LNCaP clone FGC (cell line): ENCODE data around the gene SEMA4B.

Experiments
- DNase-seq: peaks from one replicate; pipeline ENCODE4 v3.0.0-alpha.2; 2011; ENCODE audit warnings: low read depth
- H3K4me3 ChIP-seq: 2 replicates; pipeline ENCODE4 v1.5.1; 2011; ENCODE audit warnings: mild to moderate bottlenecking, low read depth, low read length, control low read depth
- TF ChIP-seq, protein P1 (sequence below): IDR thresholded peaks from 2 replicates; pipeline ENCODE4 v1.5.1; 2012; ENCODE audit warnings: mild to moderate bottlenecking; ENCODE audit not compliant: control insufficient read depth, insufficient read depth; ENCODE audit errors: extremely low read depth

Gene SEMA4B

DNA sequence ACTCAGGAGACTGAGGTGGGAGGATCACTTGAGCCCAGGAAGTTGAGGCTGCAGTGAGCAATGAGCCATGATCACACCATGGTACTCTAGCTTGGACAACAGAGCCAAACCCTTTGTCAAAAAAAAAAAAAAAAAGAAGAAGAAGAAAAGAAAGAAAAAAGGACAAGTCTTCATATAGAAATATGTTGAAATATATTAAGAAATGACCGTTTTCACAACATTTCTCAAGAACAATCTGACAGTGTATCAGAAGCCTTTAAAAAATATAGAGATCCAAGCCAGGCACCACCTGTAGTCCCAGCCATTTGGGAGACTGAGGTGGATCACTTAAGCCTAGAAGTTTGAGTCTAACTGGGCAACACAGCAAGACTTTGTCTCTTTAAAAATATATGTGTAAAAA, 29.5 kb upstream of the SEMA4B start:
- DNase-seq: no peak
- TF ChIP-seq, protein P1, sequence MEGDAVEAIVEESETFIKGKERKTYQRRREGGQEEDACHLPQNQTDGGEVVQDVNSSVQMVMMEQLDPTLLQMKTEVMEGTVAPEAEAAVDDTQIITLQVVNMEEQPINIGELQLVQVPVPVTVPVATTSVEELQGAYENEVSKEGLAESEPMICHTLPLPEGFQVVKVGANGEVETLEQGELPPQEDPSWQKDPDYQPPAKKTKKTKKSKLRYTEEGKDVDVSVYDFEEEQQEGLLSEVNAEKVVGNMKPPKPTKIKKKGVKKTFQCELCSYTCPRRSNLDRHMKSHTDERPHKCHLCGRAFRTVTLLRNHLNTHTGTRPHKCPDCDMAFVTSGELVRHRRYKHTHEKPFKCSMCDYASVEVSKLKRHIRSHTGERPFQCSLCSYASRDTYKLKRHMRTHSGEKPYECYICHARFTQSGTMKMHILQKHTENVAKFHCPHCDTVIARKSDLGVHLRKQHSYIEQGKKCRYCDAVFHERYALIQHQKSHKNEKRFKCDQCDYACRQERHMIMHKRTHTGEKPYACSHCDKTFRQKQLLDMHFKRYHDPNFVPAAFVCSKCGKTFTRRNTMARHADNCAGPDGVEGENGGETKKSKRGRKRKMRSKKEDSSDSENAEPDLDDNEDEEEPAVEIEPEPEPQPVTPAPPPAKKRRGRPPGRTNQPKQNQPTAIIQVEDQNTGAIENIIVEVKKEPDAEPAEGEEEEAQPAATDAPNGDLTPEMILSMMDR: no peak
- no peak overlapping the region for H3K4me3 ChIP-seq

DNA sequence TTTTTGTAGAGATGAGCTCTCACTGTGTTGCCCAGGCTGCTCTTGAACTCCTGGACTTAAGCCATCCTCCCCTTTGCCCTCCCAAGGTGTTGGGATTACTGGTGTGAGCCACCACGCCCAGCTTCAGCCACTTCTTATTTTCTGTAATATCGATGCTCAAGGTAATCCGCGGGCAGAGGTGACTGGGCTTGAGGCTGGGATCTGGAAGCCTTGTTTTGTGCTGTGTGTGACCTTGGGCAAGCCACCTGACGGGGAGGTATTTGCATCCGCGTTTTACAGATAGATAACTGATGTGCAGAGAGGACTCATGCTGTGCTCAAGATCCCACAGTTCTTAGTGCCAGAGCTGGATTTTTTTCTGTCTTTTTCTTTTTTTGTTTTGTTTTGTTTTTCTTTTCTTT, 27.8 kb upstream of the SEMA4B start:
- H3K4me3 ChIP-seq: no peak overlapping the region
- no peak for DNase-seq
- TF ChIP-seq, protein P1: no peak

DNA sequence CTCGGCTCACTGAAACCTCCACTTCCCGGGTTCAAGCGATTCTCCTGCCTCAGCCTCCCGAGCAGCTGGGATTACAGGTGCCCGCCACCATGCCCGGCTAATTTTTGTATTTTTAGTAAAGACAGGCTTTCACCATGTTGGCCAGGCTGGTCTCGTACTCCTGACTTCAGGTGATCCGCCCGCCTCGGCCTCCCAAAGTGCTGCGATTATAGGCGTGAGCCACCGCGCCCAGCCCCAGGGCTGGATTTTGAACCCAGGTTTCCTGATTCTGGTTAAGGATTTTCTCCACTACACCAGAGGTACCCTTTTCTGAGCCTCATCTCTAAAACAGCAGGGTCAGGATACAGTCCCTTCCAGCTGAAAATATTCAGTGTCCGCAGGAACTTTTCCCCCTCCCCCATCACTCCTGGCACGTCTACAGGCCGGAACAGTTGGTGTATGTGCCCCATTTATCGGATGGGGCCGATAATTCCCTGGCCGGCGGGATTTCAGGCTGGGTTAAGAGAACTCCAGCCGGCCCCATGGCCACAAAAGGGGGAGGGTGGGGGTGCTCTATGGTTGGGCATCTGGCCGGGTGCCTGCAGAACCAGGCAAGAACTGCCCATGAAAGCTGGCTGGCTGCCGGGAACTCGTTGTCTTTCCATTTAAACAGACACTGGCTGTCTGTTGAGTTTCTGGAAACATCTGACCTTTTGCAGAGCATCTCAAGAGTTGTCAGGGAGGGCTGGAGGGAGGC, 26.8 kb upstream of the SEMA4B start:
- TF ChIP-seq, protein P1: no peak
- no peak for DNase-seq
- no peak overlapping the region for H3K4me3 ChIP-seq

DNA sequence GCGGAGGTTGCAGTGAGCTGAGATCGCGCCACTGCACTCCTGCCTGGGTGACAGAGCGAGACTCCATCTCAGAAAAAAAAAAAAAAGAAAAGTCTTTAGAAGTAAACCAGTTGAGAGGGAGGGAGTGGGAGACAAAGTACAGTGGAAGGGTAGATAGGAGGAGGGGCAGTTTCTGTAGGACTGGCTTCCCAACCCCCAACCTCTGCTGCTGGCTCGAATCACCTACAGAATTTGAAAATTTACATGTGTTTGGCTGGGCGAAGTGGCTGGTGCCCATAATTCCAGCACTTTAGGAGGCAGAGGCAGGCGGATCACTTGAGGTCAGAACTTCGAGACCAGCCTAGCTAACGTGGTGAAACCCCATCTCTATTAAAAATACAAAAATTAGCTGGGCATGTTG, 24.1 kb upstream of the SEMA4B start:
- H3K4me3 ChIP-seq: no peak overlapping the region
- no peak for DNase-seq
- TF ChIP-seq, protein P1: no peak

DNA sequence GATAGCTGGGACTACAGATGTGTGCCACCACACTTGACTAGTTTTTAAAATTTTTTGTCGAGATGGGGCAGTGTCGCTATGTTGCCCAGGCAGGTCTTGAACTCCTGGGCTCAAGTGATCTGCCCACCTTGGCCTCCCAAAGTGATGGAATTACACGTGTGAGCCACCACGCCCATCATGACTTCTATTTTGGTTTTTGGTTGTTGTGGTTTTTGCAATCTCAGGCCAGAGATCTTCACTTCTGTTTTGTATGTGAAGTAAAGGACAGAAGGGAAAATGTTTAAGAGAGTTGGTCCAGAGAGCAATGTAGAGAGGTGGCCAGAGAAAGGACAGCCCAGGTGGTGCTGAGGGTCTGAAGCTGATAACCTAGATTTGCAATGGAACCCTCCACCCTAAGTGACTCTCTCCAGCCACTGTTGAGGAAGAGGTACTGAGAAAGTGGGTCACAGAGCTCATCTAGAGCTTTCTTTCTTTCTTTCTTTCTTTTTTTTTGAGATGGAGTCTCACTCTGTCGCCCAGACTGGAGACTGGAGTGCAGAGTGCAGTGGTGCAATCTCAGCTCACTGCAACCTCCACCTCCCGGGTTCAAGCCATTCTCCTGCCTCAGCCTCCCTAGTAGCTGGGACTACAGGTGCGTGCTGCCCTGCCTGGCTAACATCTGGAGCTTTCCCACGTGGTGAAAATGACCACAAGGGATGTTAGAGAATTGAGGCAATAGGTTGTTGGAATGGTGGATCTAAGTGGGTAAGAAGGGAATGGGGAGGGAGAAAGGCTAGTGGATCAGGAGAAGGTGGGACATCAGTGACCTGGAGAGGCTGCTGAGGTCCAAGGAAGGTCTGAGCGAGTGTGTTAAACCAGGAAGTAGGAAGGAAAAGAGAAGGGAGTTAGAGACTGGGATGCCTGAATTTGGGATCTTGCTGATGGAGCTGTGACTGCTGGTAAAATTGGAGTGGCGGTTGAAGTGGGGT, 22.4 kb upstream of the SEMA4B start:
- H3K4me3 ChIP-seq: no peak overlapping the region
- TF ChIP-seq, protein P1: no peak
- no peak for DNase-seq

DNA sequence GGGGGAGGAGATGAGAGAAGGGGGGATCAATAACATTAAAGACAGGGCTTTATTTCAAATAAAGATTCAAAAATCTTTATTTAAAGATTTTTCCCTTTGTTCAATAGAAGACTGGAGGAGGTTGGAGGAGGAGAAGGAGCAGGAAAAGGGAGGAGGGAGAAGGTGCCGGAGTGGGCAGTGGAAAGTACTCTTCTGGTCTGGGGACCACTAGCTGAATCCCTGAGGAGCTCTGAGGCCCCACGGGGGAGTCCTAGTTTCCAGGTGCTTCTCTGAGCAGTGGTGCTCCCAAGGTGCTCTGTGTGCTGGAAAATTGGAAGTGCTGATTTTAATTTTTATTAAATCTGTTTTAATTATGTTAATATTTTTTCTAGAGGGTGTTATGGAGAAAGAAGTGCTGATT, 19.4 kb upstream of the SEMA4B start:
- no peak overlapping the region for H3K4me3 ChIP-seq
- TF ChIP-seq, protein P1: no peak
- DNase-seq: no peak
